NCI-H2227 (cell line): ENCODE measurements around the gene ARFGAP3.
"Not testable (repeated sequence)": the region's sequence is repeated elsewhere in the genome, so short reads cannot be mapped to it uniquely, and the experiment has no call there.

Source experiments
- DNase-seq: peaks from one replicate; lab custom pipeline; 2025; ENCODE audit not compliant: unreplicated experiment; lab: John Stamatoyannopoulos, UW

ARFGAP3 gene

GRCh38 chr22:42770941-42771647, 86.0 kb downstream of the ARFGAP3 start:
- no peak for DNase-seq

- no peak for DNase-seq
Measured at GRCh38 chr22:42770448-42770726, 86.7 kb downstream of the ARFGAP3 start.

- no peak for DNase-seq
Measured at GRCh38 chr22:42769574-42770447, 87.3 kb downstream of the ARFGAP3 start.

- no peak for DNase-seq
Measured at GRCh38 chr22:42769238-42769573, 87.9 kb downstream of the ARFGAP3 start.

GRCh38 chr22:42768385-42769035, 88.6 kb downstream of the ARFGAP3 start:
- no peak for DNase-seq

- DNase-seq: no peak
Measured at GRCh38 chr22:42766860-42767259, 90.2 kb downstream of the ARFGAP3 start.

- DNase-seq: no peak
Measured at GRCh38 chr22:42764895-42765363, 92.1 kb downstream of the ARFGAP3 start.

- DNase-seq: no peak
Measured at GRCh38 chr22:42763965-42764480, 93.0 kb downstream of the ARFGAP3 start.

GRCh38 chr22:42760806-42761565, 96.1 kb downstream of the ARFGAP3 start:
- no peak for DNase-seq

GRCh38 chr22:42758931-42759629, 98.0 kb downstream of the ARFGAP3 start:
- DNase-seq: no peak

GRCh38 chr22:42755553-42755952, 101.5 kb downstream of the ARFGAP3 start:
- not testable (repeated sequence) for DNase-seq

- not testable (repeated sequence) for DNase-seq
Measured at GRCh38 chr22:42755121-42755520, 102.0 kb downstream of the ARFGAP3 start.

GRCh38 chr22:42754658-42755057, 102.4 kb downstream of the ARFGAP3 start:
- DNase-seq: no peak

GRCh38 chr22:42752912-42753311, 104.2 kb downstream of the ARFGAP3 start:
- DNase-seq: no peak

GRCh38 chr22:42752230-42752746, 104.8 kb downstream of the ARFGAP3 start:
- DNase-seq: no peak

- DNase-seq: not testable (repeated sequence)
Measured at GRCh38 chr22:42750421-42750820, 106.7 kb downstream of the ARFGAP3 start.

GRCh38 chr22:42747701-42748513, 109.2 kb downstream of the ARFGAP3 start:
- peak; percentile 57 for DNase-seq
